ENCODE results near the gene RASA3.

Gene RASA3

DNA sequence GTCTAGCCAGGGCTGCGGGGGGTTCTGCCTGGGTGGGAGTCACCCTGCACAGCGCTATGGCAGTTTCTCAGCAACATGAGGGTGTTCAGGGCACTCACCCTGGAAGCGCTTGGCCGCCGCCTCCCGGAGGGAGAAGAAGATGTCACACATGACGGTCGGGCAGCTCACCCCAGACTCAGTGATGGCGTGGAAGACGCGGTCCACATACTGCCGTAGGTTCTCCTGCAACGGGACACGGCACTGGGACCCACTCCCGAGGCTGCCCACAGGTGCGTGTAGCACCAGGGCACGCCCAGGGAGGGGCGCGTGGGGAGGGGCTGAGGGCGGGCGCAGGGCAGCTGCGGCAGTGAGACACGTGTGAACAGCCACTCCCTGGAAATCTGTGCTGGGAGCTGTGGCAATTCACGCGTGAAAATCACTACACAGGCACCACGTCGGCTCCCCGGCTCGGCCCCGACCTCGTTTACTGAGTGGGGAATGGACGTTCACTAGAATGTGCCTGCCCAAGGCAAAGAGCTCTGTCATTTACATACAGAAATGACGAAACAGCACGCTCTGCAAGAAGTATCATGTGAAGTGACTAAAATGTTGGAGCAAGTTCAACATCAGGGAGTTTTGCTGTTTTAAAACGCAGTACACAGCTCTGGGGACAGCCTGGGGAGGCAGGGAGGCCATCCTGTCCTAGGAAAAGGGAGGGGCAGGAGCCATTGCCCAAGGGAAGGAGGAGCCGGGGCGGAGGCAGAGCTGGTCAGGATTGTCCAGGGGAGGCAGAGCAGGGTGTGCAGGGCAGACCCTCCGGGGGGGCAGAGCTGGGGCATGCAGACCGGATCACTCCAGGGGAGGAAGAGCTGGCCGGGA, 117.1 kb downstream of the RASA3 start:
- no peak for DNase-seq

DNA sequence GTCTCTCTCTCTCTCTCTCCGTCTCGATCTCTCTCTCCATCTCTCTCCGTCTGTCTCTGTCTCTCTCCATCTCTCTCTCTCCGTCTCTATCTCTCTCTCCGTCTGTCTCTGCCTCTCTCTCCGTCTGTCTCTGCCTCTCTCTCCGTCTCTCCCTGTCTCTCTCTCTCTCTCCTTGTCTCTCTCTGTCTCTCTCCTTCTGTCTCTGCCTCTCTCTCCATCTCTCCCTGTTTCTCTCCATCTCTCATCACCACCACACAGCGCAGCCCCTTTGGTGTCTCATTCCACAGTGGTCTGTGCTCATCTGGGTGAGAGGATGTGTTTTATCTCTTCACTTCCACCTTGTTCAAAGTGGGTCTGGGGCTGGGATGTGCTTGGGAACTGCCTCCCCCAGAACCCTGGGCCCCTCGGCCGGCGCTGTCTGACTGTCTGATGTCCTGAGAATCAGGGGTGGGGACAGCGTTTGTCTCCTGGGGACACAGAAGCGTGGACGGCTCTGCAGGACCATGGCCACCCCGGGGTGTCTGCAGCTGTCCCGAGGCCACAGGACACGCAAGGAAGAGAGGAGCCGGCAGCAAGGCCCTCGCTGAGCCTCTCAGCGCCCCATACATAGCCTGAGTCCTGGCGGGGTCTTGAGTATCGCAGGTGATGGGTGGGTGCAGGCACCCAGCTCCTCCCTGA, 118.3 kb downstream of the RASA3 start:
- no peak for DNase-seq

DNA sequence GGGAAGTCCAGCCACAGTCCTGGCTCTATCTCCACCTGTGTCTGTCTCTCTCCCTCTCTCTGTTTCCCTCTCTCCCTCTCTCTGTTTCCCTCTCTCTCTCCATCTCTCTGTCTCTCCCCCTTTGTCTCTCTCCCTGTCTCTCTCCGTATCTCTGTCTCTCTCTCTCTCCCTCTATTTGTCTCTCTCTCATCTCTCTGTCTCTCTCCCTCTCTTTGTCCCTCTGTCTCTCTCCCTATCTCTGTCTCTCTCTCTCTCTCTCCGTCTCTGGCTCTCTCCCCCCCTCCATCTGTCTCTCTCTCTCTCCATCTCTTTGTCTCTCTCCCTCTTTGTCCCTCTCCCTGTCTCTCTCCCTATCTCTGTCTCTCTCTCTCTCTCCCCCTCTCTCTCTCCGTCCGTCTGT, 119.1 kb downstream of the RASA3 start:
- DNase-seq: no peak

DNA sequence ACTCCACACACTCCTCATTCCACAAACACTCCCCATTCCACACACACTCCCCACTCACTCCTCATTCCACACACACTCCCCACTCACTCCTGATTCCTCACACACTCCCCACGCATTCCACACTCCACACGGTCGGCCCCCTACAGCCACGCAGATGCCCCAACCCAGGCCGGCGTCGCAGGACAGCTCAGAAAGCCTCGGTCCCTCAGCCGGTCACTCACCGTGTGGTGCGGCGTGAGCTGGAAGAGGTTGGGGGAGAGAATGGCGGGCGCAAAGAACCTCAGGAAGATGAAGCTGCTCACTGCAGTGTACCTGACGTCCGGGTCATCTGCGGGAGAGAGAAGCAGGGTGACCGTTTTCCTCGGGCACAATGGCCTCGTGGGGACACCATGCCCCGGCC, 119.5 kb downstream of the RASA3 start:
- DNase-seq: no peak

DNA sequence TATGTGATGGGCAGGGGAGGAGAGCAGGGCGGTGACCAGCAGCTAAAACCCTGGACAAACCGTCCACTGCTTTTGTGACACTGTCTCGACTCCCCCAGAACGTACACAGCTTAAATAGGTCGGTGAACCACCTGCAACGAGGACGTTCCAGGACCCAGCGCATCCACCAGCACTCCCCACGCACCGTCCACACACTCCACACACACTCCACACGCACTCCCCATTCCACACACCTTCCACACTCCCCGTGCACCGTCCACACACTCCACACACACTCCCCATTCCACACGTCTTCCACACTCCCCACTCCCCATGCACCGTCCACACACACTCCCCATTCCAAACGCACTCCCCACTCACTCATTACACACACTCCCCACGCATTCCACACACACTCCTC, 120.3 kb downstream of the RASA3 start:
- DNase-seq: no peak

DNA sequence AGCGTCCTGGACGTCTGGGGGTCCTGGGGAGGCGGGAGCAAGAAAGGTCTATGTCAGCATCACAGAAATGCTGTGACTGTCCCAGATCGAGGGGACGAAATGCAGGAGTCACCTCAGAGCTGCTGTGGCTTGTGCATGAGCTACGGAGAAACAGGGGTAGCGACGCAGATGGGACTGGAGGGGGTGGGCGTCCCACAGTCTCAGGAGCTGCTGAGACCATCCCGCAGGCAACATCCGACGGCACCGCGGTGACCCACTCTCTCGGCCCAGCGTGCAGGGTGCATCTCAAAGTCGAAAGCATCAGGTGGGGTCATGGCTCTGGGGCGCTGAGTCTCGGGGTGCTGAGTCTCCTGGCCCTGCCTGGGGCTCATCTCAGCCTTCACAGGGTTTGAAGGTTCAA, 121.2 kb downstream of the RASA3 start:
- DNase-seq: no peak

DNA sequence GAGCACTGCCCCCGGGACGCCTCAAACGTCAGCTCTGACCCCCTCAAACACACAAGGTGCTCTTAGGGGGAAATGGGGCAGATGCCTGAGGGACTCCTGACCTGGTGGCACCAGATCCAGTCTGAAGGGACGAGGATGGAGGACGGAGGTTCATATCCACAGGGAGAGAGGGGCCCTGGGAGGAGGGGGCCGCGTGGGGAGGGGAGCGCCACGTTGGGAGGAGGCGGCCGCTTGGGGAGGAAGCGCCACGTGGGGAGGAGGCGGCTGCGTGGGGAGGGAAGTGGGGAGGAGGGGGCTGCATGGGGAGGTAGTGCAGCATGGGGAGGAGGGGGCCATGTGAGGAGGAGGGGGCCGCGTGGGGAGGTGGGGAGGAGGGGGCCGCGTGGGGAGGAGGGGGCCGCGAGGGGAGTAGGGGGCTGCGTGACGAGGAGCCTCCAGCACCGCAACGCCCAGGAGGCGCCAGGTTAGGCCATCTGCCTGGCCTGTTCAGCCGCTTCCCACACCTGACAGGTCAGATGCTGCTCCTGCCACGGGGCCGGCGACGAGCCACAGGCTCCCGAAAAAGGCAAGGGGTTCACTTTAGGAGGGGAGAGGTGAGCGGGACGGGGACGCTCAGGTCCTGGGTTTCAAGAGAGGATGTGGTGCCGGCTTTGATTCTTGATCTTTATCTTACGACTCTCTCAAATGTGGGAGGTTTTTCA, 121.9 kb downstream of the RASA3 start:
- no peak for DNase-seq

DNA sequence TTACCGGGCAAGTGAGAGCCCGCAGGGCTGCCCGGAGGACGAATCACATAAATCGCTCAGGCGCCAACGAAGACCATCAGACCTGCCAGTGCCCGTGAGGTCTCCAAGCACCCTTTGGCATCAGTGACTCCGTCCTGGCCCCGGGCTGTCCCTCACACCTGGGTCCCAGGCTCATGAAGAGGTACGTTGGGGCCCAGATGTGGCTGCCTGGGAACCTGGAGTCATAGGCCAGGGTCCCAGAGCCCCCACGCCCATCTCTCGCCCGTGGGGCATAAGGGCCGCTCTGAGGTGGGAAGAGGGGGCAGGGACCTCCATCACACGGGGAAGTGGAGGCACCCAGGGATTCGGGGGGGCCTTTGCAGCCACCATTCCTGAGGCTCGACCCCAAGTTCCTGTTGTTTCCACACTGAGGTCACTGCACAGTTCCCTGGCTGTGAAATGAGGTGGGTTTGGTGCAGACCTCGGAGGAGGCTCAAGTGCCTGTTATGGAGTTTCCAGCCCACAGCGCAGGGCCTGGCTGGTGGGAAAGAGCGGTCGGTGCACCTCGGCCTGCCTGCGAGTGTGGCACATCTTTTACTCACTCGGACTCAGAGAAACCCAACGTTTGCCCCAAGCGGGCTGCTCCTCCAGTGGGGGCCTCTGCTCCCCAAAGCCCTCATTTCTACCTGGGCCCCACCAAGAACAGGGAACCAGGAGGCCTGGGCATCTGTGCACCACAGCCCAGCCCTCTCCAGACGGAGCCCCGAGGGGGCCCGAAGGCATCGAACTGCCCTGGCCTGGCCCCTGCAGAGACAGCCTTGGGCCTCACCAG, 122.6 kb downstream of the RASA3 start:
- DNase-seq: no peak

DNA sequence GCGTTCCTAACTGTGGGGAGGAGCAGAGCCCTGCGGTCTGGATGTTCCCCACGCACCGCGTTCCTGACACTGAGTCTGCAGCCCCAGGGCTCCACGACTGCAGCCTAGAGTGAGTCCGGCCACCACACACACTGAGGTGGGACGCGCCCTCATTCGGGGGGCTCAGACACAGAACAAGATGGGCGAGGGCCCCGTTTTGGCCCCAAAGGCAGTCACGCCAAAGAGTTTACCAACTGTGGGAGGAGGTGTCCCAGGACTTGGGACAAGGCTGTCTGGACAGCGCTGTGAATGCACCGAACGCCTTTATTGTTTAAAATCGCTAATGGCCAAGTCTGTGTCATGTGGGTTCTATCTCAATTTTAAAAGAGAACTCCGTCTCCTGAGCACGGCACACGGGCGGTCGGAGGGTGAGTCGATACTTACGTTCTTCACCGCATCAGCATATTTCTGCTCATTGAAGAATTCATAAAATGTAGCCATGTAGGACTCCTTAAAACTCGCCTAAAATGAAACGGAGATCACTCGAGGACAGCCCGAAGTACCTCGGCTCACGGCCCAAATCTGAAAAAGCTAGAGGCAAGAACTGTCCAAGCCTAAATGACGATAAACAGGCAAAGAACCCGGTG, 123.3 kb downstream of the RASA3 start:
- DNase-seq: no peak

DNA sequence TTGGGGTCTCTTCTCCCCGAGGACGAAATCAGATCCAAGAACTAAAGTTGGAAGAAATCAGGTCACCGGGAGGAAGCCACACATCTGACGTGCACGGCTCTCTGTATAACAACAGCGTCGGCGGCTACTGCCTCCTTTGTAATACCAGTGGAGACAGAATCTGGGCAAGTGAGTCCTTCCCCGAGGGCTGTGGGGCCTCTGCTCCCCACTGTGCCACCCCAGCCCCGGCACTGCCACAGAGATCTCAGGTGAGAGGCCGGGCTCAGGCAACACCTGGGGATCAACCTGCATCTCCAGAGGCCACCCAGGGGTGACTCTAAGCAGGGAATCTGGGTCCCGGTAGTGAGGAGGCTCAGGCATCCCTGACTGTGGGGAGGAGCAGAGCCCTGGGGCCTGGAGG, 124.9 kb downstream of the RASA3 start:
- DNase-seq: no peak

DNA sequence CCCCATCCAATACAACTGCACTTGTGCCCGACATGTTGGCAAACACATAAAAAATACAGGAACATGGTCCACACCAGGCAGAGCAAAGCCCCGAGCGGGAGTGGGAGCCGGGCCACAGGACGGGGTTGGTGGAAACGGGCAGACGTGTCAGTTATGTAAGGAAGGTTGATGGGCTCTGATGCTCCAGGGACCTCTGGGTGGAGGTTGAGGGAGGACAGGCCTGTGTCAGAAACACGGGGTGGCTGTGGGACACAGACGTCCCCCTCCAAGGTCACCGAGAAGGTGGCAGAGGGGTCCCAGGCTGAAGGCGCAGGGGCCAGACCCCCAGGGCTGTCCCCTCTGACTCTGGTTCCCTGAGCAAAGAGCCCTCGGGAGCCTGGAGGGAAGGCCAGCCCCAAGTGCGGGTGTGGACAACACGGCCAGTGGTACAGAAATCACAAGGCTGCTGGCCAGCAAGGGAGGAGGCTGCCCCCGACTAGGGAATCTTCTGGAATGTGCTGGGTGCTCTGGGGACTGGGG, 127.2 kb downstream of the RASA3 start:
- DNase-seq: no peak

DNA sequence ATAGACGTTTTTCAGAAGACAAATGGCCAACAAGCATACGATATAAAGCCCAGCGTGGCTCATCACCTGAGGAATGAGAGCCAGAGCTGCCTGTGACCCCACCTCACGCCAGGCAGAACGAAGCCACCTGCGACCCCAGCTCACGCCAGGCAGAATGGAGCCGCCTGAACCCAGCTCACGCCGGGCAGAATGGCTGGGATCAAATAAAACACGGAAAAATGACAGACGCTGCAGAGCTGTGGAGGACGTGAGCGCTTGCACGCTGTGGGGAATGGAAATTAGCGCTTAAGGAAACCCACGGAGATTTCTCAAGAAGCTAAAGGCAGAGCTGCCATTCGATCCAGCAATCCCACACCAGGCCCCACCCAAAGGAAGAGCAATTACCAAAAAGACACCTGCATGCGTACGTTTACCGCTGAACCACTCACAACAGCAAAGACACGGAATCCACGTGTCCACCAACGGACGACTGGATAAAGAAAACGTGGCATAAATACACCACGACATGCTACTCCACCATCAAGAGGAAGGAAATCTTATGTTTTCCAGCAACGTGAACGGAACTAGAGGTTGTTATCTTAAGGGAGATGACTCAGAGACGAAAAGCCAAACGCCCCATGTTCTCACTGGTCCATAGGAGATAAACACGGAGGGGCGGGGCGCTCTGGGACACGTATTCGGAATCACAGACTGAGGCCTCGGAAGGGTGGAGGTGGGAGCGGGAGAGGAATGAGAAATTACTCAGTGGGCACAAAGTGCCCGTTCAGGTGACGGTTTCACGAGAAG, 127.8 kb downstream of the RASA3 start:
- DNase-seq: no peak

DNA sequence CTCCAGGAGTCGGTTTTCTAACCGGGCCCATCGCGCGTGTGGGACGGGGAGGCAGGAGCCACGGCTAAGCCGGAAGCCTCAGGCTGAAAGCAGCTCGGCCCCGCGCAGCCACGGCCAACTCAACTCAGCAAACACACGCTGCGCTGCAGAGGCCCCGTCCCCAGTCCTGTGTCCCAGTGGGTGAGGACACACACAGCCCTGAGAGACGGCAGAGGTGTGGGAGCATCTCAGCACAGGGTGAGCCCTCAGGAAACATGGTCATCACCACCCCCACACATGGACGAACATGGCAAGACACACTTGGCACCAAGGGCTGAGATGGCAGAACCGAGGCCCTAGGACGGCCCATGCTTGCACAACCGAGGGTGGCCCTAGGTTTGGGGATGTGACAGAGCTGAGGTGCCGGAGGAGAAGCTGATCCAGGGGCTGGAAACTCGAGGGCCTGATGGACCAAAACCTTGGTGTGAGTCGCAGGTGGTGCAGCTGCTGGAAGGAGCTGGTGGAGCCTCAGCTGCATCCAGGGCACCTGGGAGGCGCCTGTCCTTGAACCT, 129.6 kb downstream of the RASA3 start:
- DNase-seq: no peak

DNA sequence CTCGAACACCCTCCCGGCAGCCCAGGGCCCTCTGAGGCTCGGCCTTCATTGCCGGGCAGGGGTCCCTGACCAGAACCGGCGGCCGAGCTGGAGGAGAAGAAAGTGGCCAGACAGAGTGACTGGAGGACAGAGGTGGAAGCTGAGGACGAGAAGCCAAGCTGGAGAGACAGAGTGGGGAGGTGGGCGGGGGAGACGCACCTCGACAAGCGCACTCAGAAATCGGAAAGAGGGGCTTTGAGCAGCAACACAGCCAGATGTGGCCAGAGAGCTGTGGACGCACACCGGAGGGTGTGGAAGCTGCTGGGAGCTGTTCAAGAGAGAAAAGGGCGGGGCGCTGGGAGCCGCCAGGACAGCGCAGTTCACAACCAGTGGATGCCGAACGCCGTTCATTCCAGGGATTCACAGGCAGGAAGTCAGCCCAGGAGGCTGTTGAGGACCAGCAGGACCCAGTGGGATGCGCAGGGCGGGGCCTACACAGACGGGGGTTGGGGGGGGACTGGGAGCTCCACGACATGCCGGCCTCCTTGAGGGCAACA, 130.3 kb downstream of the RASA3 start:
- DNase-seq: no peak

DNA sequence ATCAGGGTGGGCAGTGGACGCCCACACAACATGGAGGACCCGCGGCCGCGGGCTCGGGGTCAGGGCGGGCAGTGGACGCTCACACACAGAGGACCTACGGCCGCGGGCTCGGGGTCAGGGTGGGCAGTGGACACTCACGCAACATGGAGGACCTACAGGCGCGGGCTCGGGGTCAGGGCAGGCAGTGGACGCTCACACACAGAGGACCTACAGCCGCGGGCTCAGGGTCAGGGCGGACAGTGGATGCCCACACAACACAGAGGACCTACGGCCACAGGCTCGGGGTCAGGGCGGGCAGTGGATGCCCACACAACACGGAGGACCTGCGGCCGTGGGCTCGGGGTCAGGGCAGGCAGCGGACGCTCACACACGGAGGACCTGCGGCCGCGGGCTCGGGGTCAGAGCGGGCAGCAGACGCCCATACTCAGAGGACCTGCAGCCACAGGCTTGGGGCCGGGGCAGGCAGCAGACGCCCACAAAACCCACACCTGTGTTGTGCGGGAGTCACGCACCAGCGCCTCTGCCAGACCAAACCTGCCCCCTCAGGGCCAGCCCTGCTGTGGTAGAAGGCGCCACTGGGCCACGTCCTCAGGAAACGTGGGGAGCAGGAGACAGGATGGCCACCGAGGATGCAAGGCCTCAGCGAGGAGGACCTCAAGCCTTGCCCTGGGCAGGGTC, 131.0 kb downstream of the RASA3 start:
- no peak for DNase-seq

DNA sequence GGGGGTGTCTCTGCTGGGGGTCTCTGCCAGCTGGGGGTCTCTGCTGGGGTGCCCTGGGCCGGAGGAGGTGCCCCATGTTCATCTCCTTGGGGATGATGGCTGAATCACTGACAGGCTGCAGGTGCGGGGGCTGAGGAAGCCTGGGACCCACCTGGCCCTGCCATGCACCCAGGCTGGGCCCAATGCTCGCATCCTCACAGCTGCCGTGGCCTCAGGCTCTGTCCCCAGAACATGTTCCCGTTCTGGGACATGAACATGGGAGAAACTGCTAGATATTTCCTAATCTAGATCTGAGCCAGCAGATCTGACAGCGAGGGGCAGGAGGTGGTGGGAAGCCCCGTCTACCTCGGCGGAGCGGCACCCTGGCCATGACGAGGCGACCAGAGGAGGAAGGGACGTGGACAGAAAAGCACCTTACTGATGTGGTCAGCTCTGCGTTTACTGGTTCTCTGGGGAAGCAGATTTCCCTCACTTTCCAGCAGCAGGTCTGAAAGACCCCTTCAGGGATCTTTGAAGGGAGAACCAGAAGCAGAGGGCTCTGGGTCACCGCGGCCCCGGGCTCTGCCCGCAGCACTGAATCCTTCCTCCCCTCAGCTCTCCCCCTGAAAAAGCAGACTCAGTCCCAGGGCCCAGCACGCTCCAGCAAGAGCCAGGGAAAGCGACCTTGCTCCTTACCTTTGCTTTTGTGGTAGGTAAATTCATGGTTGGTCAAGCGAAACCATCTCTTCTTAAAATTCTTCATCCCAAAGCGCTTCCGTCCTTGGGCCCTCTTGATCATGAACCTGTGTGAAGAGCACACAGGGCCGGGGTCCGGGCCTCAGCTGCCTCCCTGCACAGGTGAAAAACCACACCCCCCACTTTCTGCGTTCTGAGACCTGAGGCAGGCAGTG, 132.0 kb downstream of the RASA3 start:
- DNase-seq: no peak

DNA sequence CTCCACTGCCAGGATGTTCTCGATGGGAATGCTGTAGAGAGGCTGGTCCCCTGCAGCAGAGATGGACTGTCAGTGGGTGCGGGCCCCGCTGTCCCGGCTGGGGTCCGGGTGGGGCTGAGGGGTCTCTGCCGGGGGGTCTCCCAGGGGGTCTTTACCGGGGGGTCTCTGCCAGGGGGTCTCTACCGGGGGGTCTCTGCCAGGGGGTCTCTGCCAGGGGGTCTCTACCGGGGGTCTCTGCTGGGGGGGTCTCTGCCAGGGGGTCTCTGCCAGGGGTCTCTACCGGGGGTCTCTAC, 132.9 kb downstream of the RASA3 start:
- no peak for DNase-seq

DNA sequence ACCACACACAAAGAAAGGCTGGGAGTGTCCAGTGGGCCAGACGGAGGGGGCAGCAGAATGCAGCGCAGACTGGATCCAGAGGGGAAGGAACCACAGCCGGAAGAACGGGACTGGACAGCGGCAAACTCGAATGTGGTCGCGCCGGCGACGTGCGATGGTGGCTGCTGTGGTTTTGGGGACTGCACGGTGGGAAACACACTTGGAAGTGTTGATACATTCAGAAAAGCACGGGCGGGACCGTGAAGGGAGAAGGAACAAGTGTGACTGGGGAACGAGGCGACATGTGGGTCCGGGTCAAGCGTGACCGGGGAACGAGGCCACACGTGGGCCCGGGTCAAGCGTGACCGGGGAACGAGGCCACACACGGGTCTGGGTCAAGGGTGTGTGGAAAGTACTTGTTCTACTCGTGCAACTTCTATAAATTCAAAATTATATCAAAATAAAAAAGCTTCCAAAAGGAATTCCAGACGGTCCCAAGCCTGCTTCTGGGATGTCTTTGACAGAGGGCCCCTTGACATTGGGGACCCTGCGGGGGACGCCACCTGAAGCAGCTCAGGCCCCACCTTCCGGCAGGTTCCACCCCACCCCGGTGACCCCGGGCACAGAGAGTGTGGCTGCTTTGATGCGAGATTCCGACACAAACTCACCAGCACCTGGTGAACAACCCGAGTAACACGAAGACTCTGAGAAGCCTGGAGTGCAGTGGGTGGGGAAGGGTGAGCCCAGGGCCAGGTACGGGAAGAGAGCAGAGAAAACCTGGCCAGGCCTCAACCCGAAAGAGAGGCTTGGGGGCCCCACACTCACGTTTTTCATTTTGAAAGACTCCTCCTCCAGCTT, 133.4 kb downstream of the RASA3 start:
- no peak for DNase-seq

All from NCI-H1694 (cell line).